Pons (tissue), 1 donor: Measurements from ENCODE around the gene KLF6.

Experiments used
- DNase-seq: peaks from one replicate; pipeline ENCODE4 v3.0.0-alpha.2; 2016; ENCODE audit warnings: low spot score

The KLF6 gene

DNA sequence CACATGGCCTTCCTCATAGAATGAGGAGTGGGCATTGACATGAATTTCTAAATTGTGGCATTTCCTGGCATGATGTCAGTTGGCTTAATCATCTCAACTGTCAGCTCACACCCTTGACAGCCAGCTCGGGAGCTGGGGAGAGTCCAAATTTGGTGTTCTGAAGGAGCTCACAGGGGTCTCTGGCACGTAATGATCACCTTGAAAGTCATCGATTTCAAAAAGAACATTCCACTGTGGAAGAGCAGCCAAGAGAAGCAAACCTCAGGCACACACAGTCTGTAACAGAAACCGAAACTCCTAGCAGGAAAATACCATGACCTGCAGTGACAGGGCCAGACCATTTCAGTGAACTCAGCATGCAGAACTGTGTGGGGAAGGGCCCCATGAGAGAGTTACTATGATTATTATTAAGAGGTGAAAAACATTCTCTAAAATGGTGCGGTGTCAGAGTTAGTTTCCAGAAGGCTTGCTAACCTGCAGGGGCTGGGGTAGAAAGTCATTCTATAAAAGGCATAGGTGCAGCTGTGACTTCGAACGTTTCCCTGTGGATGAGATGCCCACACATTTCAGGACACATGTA, 26.4 kb upstream of the KLF6 start:
- DNase-seq, result peak; percentile 56

DNA sequence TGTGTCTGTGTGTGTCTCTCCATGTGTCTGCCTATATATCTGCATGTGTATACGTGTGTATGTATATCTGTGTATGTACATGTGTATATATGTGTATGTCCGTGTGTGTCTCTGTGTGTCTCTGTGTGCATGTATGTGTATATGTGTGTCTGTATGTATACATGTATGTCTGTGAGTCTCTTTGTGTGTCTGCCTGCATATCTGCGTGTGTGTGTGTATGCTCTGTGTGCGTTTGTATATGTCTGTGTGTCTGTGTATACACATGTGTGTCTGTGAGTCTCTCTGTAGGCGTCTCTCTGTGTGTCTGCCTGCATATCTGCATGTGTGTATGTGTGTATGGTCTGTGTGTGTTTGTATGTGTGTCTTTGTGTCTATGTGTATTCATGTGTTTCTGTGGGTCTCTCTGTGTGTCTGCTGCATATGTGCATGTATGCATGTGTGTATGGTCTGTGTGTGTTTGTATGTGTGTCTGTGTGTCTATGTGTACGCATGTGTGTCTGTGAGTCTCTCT, 23.7 kb upstream of the KLF6 start:
- DNase-seq, result no peak

DNA sequence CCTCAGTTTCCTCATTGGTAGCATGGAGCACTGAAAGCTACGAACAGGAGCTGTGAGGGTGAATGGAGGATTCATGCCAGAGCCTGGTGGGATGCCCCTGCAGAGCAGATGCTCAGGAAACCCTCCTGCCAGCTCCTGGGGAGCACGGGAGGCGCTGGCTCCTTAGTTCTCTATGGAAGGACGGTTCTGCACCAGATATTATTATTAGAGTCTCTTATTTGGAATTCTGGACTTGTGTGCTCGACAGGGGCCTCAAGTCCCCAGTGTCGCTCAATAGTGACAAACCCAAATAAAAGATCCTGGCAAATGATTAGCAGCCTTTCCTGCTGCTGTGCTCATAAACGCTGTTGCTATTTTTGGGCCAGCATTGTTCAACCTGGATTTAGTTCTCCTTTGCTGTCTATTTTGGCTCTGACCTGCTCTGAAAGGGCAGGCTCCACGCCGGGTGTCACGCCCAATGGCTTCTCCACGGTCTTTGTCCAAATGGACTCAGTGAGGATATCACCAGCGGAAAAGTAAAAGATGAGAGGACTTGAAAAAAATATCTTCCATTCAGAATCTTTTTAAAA, 23.0 kb upstream of the KLF6 start:
- no peak for DNase-seq

DNA sequence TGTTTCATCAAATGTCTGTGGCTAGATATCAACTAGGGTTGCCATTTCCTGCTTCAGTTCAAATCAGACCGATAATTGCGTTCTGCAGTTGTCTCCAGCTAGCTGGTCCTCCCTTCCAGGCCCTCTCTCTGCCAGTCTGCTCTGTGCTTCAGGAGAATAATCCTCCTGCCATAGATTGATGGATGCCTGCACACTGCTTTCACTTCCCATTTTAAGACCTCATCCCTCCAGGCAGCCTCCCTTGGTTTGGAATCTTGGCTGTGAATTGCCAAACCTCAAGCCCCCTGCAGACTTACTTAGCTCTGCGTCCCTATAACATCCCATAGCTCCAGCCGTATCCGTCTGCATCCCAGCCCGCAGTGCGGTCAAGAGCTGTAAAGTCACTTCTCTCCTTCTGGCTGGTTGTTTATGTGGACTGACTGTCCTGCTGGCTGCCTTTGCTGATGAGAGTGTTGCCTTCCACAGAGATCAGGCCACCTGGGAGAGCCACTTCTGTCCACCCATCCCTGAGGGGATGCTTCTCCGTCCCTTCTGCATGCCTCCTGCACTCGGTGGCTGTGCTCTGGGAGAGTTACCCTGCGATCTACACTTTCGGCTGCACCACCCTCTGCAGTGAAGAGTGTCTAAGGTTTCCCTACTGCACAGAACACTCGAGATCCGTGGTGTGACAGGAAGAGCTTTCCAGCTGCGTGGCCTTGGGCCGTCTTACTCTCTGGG, 22.4 kb upstream of the KLF6 start:
- no peak for DNase-seq

DNA sequence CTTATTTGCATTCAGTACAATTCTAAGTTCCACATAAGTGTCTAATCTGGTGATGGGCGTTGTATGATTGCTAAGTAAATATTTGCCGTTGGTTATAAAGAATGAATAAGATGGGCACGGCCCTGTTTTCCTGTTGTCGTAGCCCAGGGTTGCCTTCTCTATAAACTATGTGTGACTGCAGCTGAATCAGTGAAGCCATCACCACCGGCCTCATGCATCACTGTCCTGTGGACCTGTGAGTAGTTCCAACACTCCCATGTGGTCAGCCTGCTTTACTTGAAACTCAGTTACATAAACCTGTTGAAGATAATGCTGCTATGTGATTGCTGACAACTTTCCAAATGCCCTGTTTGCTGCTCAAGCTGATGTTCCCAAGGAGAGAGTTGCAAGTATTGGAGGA, 21.6 kb upstream of the KLF6 start:
- DNase-seq, result no peak

DNA sequence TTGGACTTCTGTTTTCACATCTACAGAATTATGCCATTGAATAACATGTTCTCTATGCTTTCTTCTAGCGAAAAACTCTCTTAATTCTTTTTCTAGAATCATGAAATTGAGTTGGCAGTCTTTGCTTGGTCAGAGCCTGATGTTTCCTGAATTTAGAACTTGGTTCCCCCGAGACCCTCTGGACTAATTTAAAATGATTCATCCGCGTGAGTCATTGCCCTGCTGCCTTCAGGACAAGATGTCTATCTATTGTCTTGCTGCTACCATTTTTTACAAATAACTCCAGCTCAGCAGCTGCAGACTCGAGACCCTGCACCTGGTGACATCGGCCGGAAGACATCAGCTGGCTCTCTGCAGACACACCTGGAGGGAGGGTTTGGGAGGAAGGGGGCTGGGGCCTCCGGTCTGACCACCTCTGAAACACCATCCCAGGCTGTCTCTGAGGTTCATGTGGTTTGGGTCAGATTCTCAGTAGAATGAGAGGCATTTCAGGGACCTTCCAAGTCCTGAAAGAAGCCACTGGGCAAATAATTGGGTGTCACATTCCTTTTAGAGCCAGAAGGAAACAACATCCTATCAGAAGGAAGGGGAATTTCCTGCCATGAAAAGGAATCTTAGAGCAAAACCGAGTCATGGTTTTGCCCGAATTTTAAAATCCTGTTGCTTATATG, 20.9 kb upstream of the KLF6 start:
- DNase-seq, result no peak

DNA sequence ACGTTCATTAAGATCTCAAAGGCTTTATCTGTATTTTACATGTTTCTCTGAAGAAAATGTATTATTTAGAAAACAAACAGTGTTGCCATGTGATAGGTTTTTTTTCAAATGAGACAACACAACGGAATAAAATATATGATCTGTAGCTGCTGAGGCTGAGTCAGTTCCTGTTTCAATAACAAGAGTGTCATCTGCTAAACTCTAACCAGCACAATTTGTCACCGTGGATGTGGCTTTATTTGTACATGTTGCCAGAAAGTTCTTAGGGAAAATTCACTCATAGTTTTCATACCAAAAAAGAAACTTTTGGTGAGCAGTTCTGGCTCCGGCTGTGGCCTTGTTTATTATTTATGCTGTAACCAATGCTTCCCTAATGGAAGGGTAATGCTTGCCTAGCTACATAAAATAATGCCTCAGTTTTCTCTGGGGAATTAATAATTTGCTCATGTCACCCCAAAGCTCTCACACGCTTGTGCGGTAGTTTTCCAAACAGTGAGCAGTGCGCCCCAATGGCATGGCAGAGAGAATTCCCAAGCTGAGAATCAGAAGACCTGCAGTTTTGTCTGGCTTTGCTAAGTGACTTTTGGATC, 20.3 kb upstream of the KLF6 start:
- DNase-seq, result peak; percentile 64

DNA sequence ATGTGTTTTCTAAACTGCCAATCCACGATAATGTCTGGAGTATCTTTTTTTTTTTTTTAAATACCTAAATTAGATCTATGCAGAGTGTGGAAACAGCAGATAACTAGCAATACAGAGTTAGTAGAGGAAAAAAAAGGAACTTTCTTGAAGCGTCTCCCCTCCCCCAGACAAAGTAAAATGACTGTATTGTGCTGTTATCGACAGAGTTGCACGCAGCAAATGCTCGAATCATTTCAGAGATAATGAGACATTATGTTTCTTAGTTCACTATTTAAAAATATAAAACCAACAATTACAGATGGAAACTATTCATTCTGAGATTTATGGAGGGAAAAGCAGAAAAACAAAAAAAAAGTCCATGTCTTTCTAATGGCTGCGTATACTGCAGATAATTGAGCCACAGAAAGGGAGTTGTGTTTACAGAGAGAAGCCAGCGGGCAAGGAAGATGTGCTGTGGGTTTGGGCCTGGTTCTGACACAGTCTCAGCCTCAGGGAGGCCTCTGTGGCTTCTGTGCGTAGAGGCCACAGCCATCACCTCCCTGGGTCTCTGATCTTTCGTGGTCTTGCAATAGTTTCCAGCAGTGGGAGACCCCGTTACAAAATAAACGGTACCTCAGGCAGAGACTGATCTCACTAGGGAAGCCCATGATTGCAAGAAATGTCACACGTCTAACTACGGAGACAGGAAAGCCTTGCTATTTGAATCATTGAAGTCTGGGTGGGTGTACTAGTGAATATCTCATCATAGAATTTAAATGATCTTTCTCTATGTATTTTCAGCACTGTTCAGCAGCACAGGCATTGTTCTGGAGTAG, 19.1 kb upstream of the KLF6 start:
- DNase-seq, result peak; percentile 74

DNA sequence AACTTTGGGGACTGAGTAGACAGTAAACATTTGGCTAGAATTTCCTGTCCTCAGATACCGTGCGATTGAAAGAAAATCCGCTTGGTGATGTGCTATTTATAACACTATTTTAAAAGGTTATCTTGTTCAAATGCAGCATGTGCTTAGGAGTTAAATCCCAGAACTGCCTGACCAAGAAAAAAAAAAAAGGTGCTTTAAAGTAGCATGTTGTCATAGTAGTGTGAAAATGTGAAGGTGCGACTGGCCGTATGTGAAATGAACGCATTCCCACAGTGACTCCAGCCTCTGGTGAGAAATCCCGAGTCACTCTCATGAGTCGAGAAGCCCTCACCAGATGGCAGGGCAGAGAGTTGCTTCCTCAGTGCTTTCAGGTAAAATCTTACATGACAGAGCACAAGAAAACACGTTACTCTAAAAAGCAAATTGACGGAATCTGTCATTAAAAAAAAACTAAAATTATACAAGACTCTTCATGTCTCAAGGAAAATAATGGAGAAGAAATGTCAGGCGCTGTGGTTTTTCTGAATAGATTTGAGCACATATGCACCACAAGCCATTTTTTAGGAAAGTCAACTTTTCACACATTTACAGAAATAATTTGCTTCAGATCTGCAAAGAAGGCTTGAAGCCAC, 18.4 kb upstream of the KLF6 start:
- DNase-seq, result peak; percentile 56

DNA sequence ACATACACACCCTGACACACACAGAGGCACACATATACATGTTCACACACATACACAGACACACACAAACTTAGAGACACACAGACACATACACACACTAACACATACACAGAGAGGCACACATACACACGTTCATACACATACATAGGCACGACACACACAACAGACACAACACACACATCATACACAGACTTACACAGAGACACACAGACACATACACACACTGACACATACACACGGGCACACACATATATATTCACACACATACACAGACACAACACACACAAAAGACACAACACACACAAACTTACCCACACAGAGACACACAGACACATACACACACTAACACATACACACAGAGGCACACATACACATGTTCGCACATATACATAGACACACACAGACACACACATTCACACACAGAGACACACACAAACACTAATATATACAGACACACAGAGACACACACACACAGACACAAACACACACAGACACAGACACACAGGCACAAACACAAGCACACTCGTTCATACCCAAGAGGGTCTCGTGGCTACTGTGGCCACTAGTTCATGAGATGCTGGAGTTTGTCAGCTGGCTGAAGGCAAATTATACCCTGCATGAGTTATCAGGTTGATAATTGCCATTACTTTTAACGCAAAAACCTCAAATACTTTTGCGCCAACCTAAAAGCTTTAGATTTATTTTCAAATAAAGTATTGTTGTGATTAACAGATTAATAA, 17.7 kb upstream of the KLF6 start:
- no peak for DNase-seq

DNA sequence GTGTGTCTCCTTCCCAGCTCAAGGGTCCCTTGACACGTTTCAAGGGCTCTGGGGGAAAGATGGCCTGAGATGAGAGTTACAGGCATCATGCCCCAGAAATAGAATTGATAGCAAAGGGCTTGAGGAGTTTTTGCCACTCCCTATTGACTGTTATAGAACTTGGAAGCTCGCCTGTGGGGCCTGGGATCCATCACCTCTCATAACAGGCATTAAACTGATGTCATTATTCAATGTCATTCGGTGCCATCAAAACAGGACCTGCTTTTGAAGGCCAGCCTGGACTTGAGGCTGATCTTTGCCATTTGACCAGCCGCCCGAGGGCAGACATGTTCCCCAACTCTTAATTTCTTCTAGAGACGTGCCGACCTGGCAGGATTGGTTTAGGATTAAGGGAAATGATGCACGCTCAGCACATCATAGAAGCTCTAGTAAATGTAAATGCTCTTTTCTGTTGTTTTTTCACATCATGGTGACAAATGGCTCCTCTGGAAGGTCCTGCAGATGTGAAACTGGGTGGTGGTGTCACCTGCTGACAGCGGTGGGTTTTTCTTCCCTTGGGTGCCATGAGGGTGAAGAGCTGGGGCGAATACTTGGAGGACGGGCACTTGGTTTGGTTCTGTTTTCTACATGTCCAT, 16.7 kb upstream of the KLF6 start:
- DNase-seq, result no peak

DNA sequence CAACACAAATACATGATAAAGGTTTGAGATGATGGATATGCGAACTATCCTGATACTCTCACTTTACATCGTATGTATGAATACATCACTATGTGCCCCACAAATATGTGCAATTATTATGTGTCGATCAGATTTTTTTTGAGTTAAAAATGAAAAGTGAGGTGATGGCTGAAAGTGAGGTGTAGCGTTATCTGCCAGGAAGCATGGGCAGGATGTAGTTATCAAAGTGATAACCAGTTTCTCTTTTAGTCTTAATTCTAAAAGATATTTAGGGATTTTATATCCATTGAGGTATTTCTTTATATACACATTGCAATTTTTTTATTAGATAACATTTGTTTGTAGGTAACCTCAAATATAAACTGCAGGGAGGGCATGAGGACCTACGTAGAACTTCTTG, 15.6 kb upstream of the KLF6 start:
- DNase-seq, result no peak

DNA sequence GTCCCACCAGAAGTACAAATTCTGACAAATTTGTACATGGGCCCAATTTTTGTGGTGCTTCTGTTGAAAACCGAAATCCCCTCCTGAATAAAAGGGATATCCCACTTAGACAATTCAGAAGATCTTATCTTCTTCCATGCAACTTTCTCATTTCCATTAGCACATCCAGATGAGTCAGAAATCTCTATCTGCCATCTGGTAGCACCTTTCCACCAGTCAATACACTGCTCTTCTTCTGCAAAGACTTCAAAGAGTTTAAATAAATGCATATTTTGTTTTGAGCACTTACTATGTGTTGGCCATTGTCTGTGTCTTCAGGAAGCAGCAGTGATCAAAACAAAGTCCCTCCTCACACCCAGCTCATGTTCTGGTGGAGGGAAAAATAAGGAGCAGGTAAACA, 12.7 kb upstream of the KLF6 start:
- no peak for DNase-seq

DNA sequence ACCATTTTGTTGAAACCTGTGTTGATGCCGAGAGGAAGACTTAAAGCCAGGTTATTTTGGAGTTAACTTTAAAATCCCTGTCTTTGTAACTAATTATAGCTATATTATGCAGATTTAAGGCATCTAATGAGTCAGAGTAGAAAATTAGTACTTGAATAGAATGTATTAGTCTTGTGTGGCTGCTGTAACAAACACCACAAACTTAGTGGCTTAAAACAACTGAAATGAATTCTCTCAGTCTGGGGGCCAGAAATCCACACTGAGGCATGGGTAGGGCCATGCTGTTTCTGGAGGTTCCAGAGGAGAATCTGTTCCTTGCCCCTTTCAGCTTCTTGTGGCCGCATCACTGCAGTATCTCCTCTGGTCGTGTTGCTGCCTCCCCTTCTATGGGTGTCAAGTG, 8.5 kb upstream of the KLF6 start:
- no peak for DNase-seq

DNA sequence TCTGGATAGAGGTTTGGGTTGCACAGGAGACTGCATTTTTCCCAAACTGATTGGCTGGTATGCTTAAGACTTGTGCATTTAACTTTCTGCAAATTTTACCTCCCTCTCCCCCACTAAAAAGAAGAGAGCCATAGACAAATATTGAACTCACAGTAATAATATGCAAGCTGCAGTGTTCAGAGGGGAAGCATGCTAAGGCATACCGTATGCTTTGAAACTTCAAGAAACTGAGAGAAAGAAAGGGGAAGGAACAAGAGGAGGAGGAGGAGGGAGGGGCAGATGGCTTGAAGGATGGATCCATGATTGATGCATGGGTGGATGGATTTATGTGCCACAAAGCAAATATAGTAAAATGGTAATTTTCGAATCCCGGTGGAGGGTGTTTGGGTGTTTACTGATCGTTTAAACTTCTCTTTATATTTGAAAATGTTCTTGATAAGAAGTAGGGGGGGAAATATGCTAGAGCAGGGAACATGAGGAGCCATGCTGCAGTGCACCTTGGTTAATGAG, 7.8 kb upstream of the KLF6 start:
- DNase-seq, result no peak

DNA sequence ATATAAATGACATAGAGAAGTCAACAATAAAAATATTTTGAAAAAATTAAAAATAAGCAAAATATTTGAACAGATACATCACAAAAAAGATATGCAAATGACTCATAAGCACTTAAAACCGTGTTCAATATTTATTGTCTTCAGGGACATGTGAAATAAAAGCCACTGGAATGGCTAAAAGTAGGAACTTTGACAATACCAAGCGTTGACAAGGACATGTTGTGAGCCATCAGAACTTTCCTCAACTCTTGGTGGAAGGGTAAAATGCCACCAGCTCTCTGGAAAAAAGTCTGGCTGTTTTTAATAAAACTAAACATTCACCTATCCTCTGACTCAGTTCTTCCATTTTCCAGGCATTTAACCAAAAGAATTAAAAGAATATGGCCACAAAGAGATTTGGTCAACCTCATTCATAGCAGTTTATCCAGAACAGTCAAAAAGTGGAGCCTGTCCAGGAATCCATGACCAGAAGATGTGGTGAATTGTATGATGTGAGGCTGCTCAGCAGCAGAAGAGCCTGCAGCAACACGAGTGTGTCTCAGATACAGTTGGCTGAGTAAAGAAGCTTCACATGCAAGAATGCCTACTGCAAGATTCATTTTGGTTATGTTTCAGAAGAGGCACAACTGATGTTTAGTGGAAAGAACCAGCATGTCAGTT, 7.1 kb upstream of the KLF6 start:
- DNase-seq, result no peak

DNA sequence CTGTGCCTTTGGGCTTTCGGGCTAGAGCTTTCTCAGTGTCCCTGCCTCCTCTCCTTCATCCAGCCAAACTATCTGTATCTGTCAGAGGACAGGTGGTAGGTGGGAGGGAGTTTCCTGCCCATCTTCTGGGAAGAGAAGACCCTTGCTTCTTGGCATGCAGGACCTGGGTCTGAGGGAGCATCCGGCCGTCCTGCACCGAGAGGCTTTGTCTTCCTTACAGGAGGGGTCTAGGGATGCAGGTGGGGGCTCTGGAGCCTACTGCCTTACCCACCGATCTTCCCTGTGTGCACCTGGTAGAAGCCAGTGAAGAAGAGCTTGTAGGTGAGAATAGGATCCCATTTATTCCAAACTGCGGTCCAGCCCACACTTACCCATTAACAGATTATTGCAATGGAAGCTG, 5.8 kb upstream of the KLF6 start:
- DNase-seq, result no peak

DNA sequence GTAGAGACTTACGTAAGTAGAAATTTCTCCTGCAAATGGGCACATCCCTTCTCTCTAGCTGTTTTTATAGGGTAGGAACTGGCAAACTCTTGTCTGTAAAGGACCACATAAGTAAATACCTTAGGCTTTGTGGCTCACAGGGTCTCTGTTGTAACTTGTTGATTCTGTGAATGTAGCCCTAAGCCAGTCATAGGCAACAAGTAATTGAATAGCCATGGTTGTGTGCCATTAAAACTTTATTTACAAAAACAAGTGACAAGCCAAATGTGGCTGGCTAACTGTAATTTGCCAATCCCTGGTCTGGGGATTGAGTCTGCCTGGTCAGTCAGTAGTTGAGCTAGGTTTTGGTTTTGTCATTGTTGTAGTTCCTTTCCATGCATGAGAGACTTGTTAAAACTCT, 5.3 kb upstream of the KLF6 start:
- DNase-seq, result no peak

DNA sequence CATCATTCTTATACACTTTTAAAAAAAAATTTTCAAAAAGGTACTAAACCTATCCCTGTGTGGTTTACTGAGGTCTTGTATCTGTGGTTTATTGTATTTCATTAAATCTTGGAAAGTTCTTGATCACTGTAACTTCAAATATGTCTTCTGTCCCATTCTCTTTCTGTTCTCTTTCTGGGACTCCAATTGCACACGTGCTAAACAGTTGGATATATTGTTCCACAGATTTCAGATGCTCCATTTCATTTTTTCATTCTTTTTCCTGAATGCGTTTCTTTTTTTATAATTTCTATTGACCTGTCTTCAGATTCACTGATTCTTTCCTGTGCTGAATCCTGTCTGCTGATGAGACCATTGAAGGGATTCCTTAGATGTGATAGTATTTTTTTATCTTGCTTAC, 4.6 kb upstream of the KLF6 start:
- no peak for DNase-seq
